CD4-positive, CD25-positive, alpha-beta regulatory T cell (primary cell): ENCODE measurements around the gene SCAANT1. TPM values are rescaled to one million over a fixed set of nuclear protein-coding genes. Genes with fewer than 3 reads are reported as not detected.
A peak's percentile ranks its signal among the peaks of the same experiment; 100 is the strongest.

Experiments
- ATAC-seq, 2 donors: fragments of 150-1000 bp; cut with Tn5 transposase; one replicate each; pipeline ENCODE4 v1.10.0; 2021; ENCODE audit warnings: low read depth in 2 of 2, moderate number of reproducible peaks in 2 of 2, moderate library complexity in 1 of 2
- DNase-seq, 3 donors: peaks; one replicate each; pipeline versions ENCODE4 v3.0.0 to v3.0.0-alpha.2; 2012 to 2022; ENCODE audit warnings: mixed read lengths in 1 of 3
- H3K27ac ChIP-seq: one replicate; pipeline ENCODE4 v1.7.0; 2013; ENCODE audit warnings: mild to moderate bottlenecking, low read length; ENCODE audit not compliant: insufficient read depth, poor library complexity, severe bottlenecking
- H3K27me3 ChIP-seq: one replicate; pipeline ENCODE4 v1.7.0; 2013; ENCODE audit warnings: low read length; ENCODE audit not compliant: control insufficient read depth, insufficient read depth
- H3K36me3 ChIP-seq: one replicate; pipeline ENCODE4 v1.7.0; 2013; ENCODE audit warnings: mild to moderate bottlenecking, low read length, moderate library complexity; ENCODE audit not compliant: control insufficient read depth, insufficient read depth
- H3K4me1 ChIP-seq: 2 replicates; pipeline ENCODE4 v1.7.0; 2013; ENCODE audit warnings: mild to moderate bottlenecking, low read length; ENCODE audit not compliant: insufficient read depth, control insufficient read depth, poor library complexity, severe bottlenecking
- H3K4me3 ChIP-seq: one replicate; pipeline ENCODE4 v1.7.0; 2013; ENCODE audit warnings: low read depth, mild to moderate bottlenecking, low read length, moderate library complexity
- H3K9me3 ChIP-seq, 2 experiments: 1 replicate in 1 of 2; 2 replicates in 1 of 2; pipeline ENCODE4 v1.7.0; 2013; ENCODE audit warnings: low read length in 2 of 2, mild to moderate bottlenecking in 1 of 2, moderate library complexity in 1 of 2; ENCODE audit not compliant: control insufficient read depth in 2 of 2
- H3K27ac Mint-ChIP-seq, 3 donors: one replicate each; pipeline ENCODE4 v1.8.0; 2020 to 2022; ENCODE audit warnings: mild to moderate bottlenecking in 3 of 3, mixed read lengths in 3 of 3, moderate library complexity in 2 of 3
- H3K27me3 Mint-ChIP-seq: one replicate; pipeline ENCODE4 v1.8.0; 2022; ENCODE audit warnings: mild to moderate bottlenecking, mixed read lengths
- H3K36me3 Mint-ChIP-seq: one replicate; pipeline ENCODE4 v1.8.0; 2020; ENCODE audit warnings: mixed read lengths
- H3K4me1 Mint-ChIP-seq, 4 donors: one replicate each; pipeline ENCODE4 v1.8.0; 2020 to 2022; ENCODE audit warnings: mixed read lengths in 4 of 4, mild to moderate bottlenecking in 1 of 4
- H3K4me3 Mint-ChIP-seq, 4 donors: one replicate each; pipeline ENCODE4 v1.8.0; 2020 to 2022; ENCODE audit warnings: mild to moderate bottlenecking in 4 of 4, mixed read lengths in 4 of 4, moderate library complexity in 3 of 4
- H3K9me3 Mint-ChIP-seq, 7 donors: one replicate each; pipeline ENCODE4 v1.8.0; 2020 to 2022; ENCODE audit warnings: mixed read lengths in 7 of 7, mild to moderate bottlenecking in 3 of 7, moderate library complexity in 2 of 7
- polyA plus RNA-seq, 4 donors: library from polyadenylated mRNA; unstranded; fragments of 300-500 nt; fragmentation: Illumina TruSeq; gene quantifications; one replicate each; pipeline ENCODE4 v1.2.3, GENCODE V29; 2021
- total RNA-seq: library from RNA; stranded (reverse); gene quantifications from one replicate; pipeline ENCODE4 v1.2.3, GENCODE V29; 2022

SCAANT1 gene
- total and polyA plus RNA-seq, 5 donors from 2014 or later, result 4.7 TPM; not detected in 4

- ATAC-seq (no peak), DNase-seq (no peak)
- Histone ChIP-seq H3K4me1 (peaks cover 20% of the 10 kb centered on the region), H3K36me3 (peaks cover 4% of the 10 kb centered on the region), H3K9me3 (no peaks in the 10 kb centered on the region), H3K4me3 (no peak overlapping the region), H3K27me3 (no peaks in the 10 kb centered on the region), H3K27ac (no peak overlapping the region)
- Mint-ChIP-seq H3K4me3 (peak overlapping the region in 1 of 4 donors; percentile 21), H3K27me3 (no peaks in the 10 kb centered on the region), H3K9me3 (no peaks in the 10 kb centered on the region), H3K36me3 (no peaks in the 10 kb centered on the region), H3K27ac (peak overlapping the region; percentile 1 to 49 (median 38)), H3K4me1 (peaks cover 53 to 77% (median 61%) of the 10 kb centered on the region in 4 donors)
Measured at GRCh38 chr3:63875510-63875909, 36.7 kb downstream of the SCAANT1 start.

GRCh38 chr3:63874769-63875168, 37.4 kb downstream of the SCAANT1 start:
- Histone ChIP-seq H3K4me1 (peaks cover 20% of the 10 kb centered on the region), H3K27ac (no peak overlapping the region)

GRCh38 chr3:63872135-63872924, 39.9 kb downstream of the SCAANT1 start:
- H3K9me3 Mint-ChIP-seq, result no peaks in the 10 kb centered on the region
- no peaks in the 10 kb centered on the region for H3K9me3 ChIP-seq
- no peak overlapping the region for H3K27ac ChIP-seq
- peaks cover 51 to 79% (median 62%) of the 10 kb centered on the region in 4 donors for H3K4me1 Mint-ChIP-seq
- peaks cover 4% of the 10 kb centered on the region for H3K36me3 ChIP-seq
- no peak overlapping the region for H3K4me3 Mint-ChIP-seq
- H3K27ac Mint-ChIP-seq, result no peak overlapping the region
- ATAC-seq (no peak), DNase-seq (no peak)
- H3K27me3 ChIP-seq, result no peaks in the 10 kb centered on the region
- no peaks in the 10 kb centered on the region for H3K36me3 Mint-ChIP-seq
- peaks cover 5% of the 10 kb centered on the region for H3K4me1 ChIP-seq
- H3K4me3 ChIP-seq, result no peak overlapping the region
- no peaks in the 10 kb centered on the region for H3K27me3 Mint-ChIP-seq

More at GRCh38 chr3:63874769-63875168, 37.4 kb downstream of the SCAANT1 start:
- Mint-ChIP-seq H3K4me1 (peaks cover 51 to 76% (median 60%) of the 10 kb centered on the region in 4 donors), H3K9me3 (no peaks in the 10 kb centered on the region), H3K4me3 (no peak overlapping the region), H3K27me3 (no peaks in the 10 kb centered on the region), H3K36me3 (no peaks in the 10 kb centered on the region), H3K27ac (no peak overlapping the region)
- H3K4me3 ChIP-seq, result no peak overlapping the region
- H3K36me3 ChIP-seq, result peaks cover 4% of the 10 kb centered on the region
- no peaks in the 10 kb centered on the region for H3K27me3 ChIP-seq
- ATAC-seq (no peak), DNase-seq (no peak)
- H3K9me3 ChIP-seq, result no peaks in the 10 kb centered on the region

- peak overlapping the region in 1 of 4 donors; percentile 29 for H3K4me3 Mint-ChIP-seq
- H3K9me3 Mint-ChIP-seq, result no peaks in the 10 kb centered on the region
- Histone ChIP-seq H3K27ac (no peak overlapping the region), H3K36me3 (peaks cover 4% of the 10 kb centered on the region), H3K4me1 (no peaks in the 10 kb centered on the region), H3K9me3 (no peaks in the 10 kb centered on the region), H3K27me3 (no peaks in the 10 kb centered on the region), H3K4me3 (no peak overlapping the region)
- no peak overlapping the region for H3K27ac Mint-ChIP-seq
- peaks cover 48 to 74% (median 60%) of the 10 kb centered on the region in 4 donors for H3K4me1 Mint-ChIP-seq
- DNase-seq (no peak), ATAC-seq (no peak)
- H3K27me3 Mint-ChIP-seq, result no peaks in the 10 kb centered on the region
- peaks cover 9% of the 10 kb centered on the region for H3K36me3 Mint-ChIP-seq
Measured at GRCh38 chr3:63870615-63871005, 41.6 kb downstream of the SCAANT1 start.

GRCh38 chr3:63869940-63870614, 42.1 kb downstream of the SCAANT1 start:
- DNase-seq (no peak), ATAC-seq (no peak)
- Mint-ChIP-seq H3K4me1 (peaks cover 49 to 73% (median 59%) of the 10 kb centered on the region in 4 donors), H3K27me3 (no peaks in the 10 kb centered on the region), H3K9me3 (no peaks in the 10 kb centered on the region), H3K4me3 (peak overlapping the region in 1 of 4 donors; percentile 10), H3K36me3 (peaks cover 9% of the 10 kb centered on the region), H3K27ac (no peak overlapping the region)
- Histone ChIP-seq H3K27me3 (no peaks in the 10 kb centered on the region), H3K4me1 (peaks cover 5% of the 10 kb centered on the region), H3K4me3 (no peak overlapping the region), H3K9me3 (no peaks in the 10 kb centered on the region), H3K36me3 (peaks cover 4% of the 10 kb centered on the region), H3K27ac (no peak overlapping the region)

GRCh38 chr3:63867225-63867624, 45.0 kb downstream of the SCAANT1 start:
- Mint-ChIP-seq H3K27ac (peak overlapping the region in 2 of 3 donors; percentile 39 to 76), H3K9me3 (no peaks in the 10 kb centered on the region), H3K36me3 (peaks cover 9% of the 10 kb centered on the region), H3K4me3 (peak overlapping the region in 1 of 4 donors; percentile 66), H3K27me3 (no peaks in the 10 kb centered on the region), H3K4me1 (peaks cover 46 to 75% (median 57%) of the 10 kb centered on the region in 4 donors)
- H3K27me3 ChIP-seq, result no peaks in the 10 kb centered on the region
- no peak overlapping the region for H3K4me3 ChIP-seq
- no peak overlapping the region for H3K27ac ChIP-seq
- H3K4me1 ChIP-seq, result peaks cover 23% of the 10 kb centered on the region
- ATAC-seq (no peak), DNase-seq (no peak)
- H3K36me3 ChIP-seq, result no peaks in the 10 kb centered on the region
- H3K9me3 ChIP-seq, result no peaks in the 10 kb centered on the region

- DNase-seq (no peak), ATAC-seq (no peak)
- Mint-ChIP-seq H3K4me1 (peaks cover 41 to 79% (median 63%) of the 10 kb centered on the region in 4 donors), H3K4me3 (peak overlapping the region; percentile 94 to 98 (median 96)), H3K9me3 (no peaks in the 10 kb centered on the region), H3K27me3 (no peaks in the 10 kb centered on the region), H3K36me3 (peaks cover 9% of the 10 kb centered on the region), H3K27ac (peak overlapping the region; percentile 95 to 96 (median 96))
- no peaks in the 10 kb centered on the region for H3K36me3 ChIP-seq
- peak overlapping the region; percentile 63 for H3K27ac ChIP-seq
- no peaks in the 10 kb centered on the region for H3K9me3 ChIP-seq
- no peaks in the 10 kb centered on the region for H3K27me3 ChIP-seq
- H3K4me1 ChIP-seq, result peaks cover 24% of the 10 kb centered on the region
- peak overlapping the region; percentile 73 for H3K4me3 ChIP-seq
Measured at GRCh38 chr3:63864965-63865327, 47.2 kb downstream of the SCAANT1 start.
